H1 (cell line): ENCODE results near the gene FOLR3. TPM values are rescaled to one million over a fixed set of nuclear protein-coding genes. Genes with fewer than 3 reads are reported as not detected.
"Not testable (repeated sequence)": the region's sequence is repeated elsewhere in the genome, so short reads cannot be mapped to it uniquely, and the experiment has no call there.

Experiments
- CTCF ChIA-PET: fragments of 300-600 bp; sonication (Branson Sonifier 250); formaldehyde crosslinking; loops from one replicate; lab custom pipeline; 2021; ENCODE audit not compliant: partially characterized antibody; lab: Charles Lee
- POLR2A ChIA-PET: fragments of 300-600 bp; sonication (Branson Sonifier 250); formaldehyde crosslinking; loops from one replicate; lab custom pipeline; 2021; ENCODE audit warnings: inconsistent platforms; ENCODE audit not compliant: partially characterized antibody; lab: Charles Lee
- DNase-seq, 2 experiments: peaks; one replicate each; pipeline versions ENCODE4 v3.0.0 to v3.0.0-alpha.2; 2010 to 2022; ENCODE audit warnings: low spot score in 2 of 2, low read depth in 1 of 2, mixed read lengths in 1 of 2
- FAIRE-seq: peaks from 2 replicates; lab custom pipeline; 2011; peaks lifted over from hg19 to GRCh38; lab: Jason Lieb, UNC
- H2AFZ ChIP-seq: 2 replicates; pipeline ENCODE4 v1.8.1; 2012; ENCODE audit warnings: low read length, inconsistent platforms
- H2AK5ac ChIP-seq: 2 replicates; pipeline ENCODE4 v1.6.1; 2013; ENCODE audit warnings: low read depth, low read length
- H2BK120ac ChIP-seq: replicated peaks from 2 replicates; pipeline ENCODE3; 2013; ENCODE audit warnings: low read depth, low read length, inconsistent platforms
- H2BK12ac ChIP-seq: 2 replicates; pipeline ENCODE4 v1.6.1; 2013; ENCODE audit warnings: low read depth, low read length
- H2BK15ac ChIP-seq: 2 replicates; pipeline ENCODE4 v1.6.1; 2013; ENCODE audit warnings: low read length
- H2BK20ac ChIP-seq: 2 replicates; pipeline ENCODE4 v1.6.1; 2013; ENCODE audit warnings: low read length
- H2BK5ac ChIP-seq: 2 replicates; pipeline ENCODE4 v1.6.1; 2013; ENCODE audit warnings: low read depth, low read length
- H3K14ac ChIP-seq: 2 replicates; pipeline ENCODE4 v1.6.1; 2013; ENCODE audit warnings: inconsistent platforms; ENCODE audit not compliant: insufficient read length
- H3K18ac ChIP-seq: 2 replicates; pipeline ENCODE4 v1.6.1; 2013; ENCODE audit warnings: low read length; ENCODE audit errors: extremely low read depth
- H3K23ac ChIP-seq: 2 replicates; pipeline ENCODE4 v1.6.1; 2013; ENCODE audit warnings: inconsistent platforms; ENCODE audit not compliant: insufficient read length
- H3K23me2 ChIP-seq: 2 replicates; pipeline ENCODE4 v1.6.1; 2013; ENCODE audit warnings: low read depth, low read length
- H3K27ac ChIP-seq: 2 replicates; pipeline ENCODE4 v1.6.1; 2011; ENCODE audit warnings: low read depth, low read length, inconsistent platforms
- H3K27me3 ChIP-seq, 4 experiments: replicated peaks in 1 of 4; 1 replicate in 1 of 4; 2 replicates in 3 of 4; pipeline versions ENCODE4 v1.6.1 to v1.8.1; 2011 to 2013; ENCODE audit warnings: low read length in 3 of 4, mild to moderate bottlenecking in 3 of 4, inconsistent platforms in 2 of 4, mixed read lengths in 2 of 4, moderate library complexity in 1 of 4; ENCODE audit not compliant: control insufficient read depth in 3 of 4, insufficient read depth in 3 of 4; ENCODE audit errors: extremely low read depth in 1 of 4
- H3K36me3 ChIP-seq, 4 experiments: 2 replicates each; pipeline versions ENCODE4 v1.6.1 to v1.8.1; 2011 to 2013; ENCODE audit warnings: mild to moderate bottlenecking in 4 of 4, low read length in 3 of 4, moderate library complexity in 2 of 4, control low read depth in 1 of 4, inconsistent platforms in 1 of 4; ENCODE audit not compliant: insufficient read depth in 4 of 4, control insufficient read depth in 2 of 4
- H3K4ac ChIP-seq: replicated peaks from 2 replicates; pipeline ENCODE3; 2013; ENCODE audit warnings: low read length, low read depth, mixed read lengths, inconsistent platforms; ENCODE audit not compliant: insufficient read length
- H3K4me1 ChIP-seq, 4 experiments: replicated peaks in 1 of 4; 1 replicate in 1 of 4; 2 replicates in 3 of 4; pipeline versions ENCODE4 v1.6.1 to v1.8.1; 2011 to 2013; ENCODE audit warnings: low read length in 3 of 4, inconsistent platforms in 2 of 4, mixed read lengths in 1 of 4; ENCODE audit not compliant: insufficient read depth in 4 of 4, control insufficient read depth in 3 of 4
- H3K4me2 ChIP-seq, 2 experiments: 2 replicates each; pipeline versions ENCODE4 v1.6.1 to v1.8.1; 2011 to 2013; ENCODE audit warnings: low read depth in 2 of 2, low read length in 2 of 2, control low read depth in 1 of 2, inconsistent platforms in 1 of 2, mild to moderate bottlenecking in 1 of 2; ENCODE audit not compliant: insufficient read depth in 1 of 2
- H3K4me3 ChIP-seq, 4 experiments: fragments of 200-600, 300-600 bp in 1 of 4; sonication (generic), shearing (Covaris generic), sonication (Bioruptor Twin) in 1 of 4; 2 replicates each; pipeline versions ENCODE4 v1.5.1 to v1.8.1; 2011 to 2016; ENCODE audit warnings: low read length in 4 of 4, low read depth in 3 of 4, control low read depth in 2 of 4, inconsistent platforms in 2 of 4, mild to moderate bottlenecking in 2 of 4, mixed read lengths in 1 of 4, moderate library complexity in 1 of 4; ENCODE audit not compliant: insufficient read depth in 2 of 4; ENCODE audit errors: extremely low read depth in 1 of 4
- H3K56ac ChIP-seq: replicated peaks from 2 replicates; pipeline ENCODE3; 2013; ENCODE audit warnings: low read depth, mild to moderate bottlenecking, mixed read lengths, low read length, inconsistent platforms; ENCODE audit not compliant: insufficient read length
- H3K79me1 ChIP-seq: 2 replicates; pipeline ENCODE4 v1.6.1; 2013; ENCODE audit warnings: low read depth, low read length, control low read depth
- H3K79me2 ChIP-seq, 2 experiments: 2 replicates each; pipeline versions ENCODE4 v1.6.1 to v1.8.1; 2012 to 2013; ENCODE audit warnings: low read length in 2 of 2, mild to moderate bottlenecking in 2 of 2, inconsistent platforms in 1 of 2; ENCODE audit not compliant: insufficient read depth in 2 of 2, control insufficient read depth in 1 of 2
- H3K9ac ChIP-seq, 4 experiments: replicated peaks in 1 of 4; 1 replicate in 1 of 4; 2 replicates in 3 of 4; pipeline versions ENCODE4 v1.6.1 to v1.8.1; 2011 to 2013; ENCODE audit warnings: low read depth in 3 of 4, low read length in 3 of 4, control low read depth in 2 of 4, mild to moderate bottlenecking in 2 of 4, moderate library complexity in 2 of 4, inconsistent platforms in 1 of 4; ENCODE audit errors: extremely low read depth in 1 of 4
- H3K9me3 ChIP-seq, 2 experiments: 2 replicates each; pipeline versions ENCODE4 v1.6.1 to v1.8.1; 2012 to 2013; ENCODE audit warnings: mild to moderate bottlenecking in 2 of 2, moderate library complexity in 2 of 2, control low read depth in 1 of 2, inconsistent platforms in 1 of 2, low read depth in 1 of 2, low read length in 1 of 2, mixed read lengths in 1 of 2; ENCODE audit not compliant: insufficient read depth in 2 of 2
- H4K20me1 ChIP-seq, 2 experiments: replicated peaks in 1 of 2; 2 replicates each; pipeline versions ENCODE3 to v1.8.1; 2011 to 2013; ENCODE audit warnings: inconsistent platforms in 2 of 2, low read length in 2 of 2, mild to moderate bottlenecking in 1 of 2; ENCODE audit not compliant: insufficient read depth in 2 of 2, control insufficient read depth in 1 of 2
- H4K5ac ChIP-seq: 2 replicates; pipeline ENCODE4 v1.6.1; 2013; ENCODE audit warnings: low read length, low read depth, mixed read lengths, inconsistent platforms; ENCODE audit not compliant: insufficient read length
- H4K8ac ChIP-seq: 2 replicates; pipeline ENCODE4 v1.8.0; 2013; ENCODE audit warnings: mild to moderate bottlenecking, moderate library complexity, low read length, inconsistent platforms; ENCODE audit not compliant: insufficient read depth; ENCODE audit errors: extremely low read depth
- H4K91ac ChIP-seq: replicated peaks from 2 replicates; pipeline ENCODE3; 2013; ENCODE audit warnings: low read length, mixed read lengths, inconsistent platforms; ENCODE audit not compliant: insufficient read length
- CREB1 ChIP-seq: IDR thresholded peaks from 2 replicates; pipeline ENCODE4 v1.6.1; 2012; ENCODE audit warnings: inconsistent platforms
- POLR2A ChIP-seq, 2 experiments: IDR thresholded peaks; 1 replicate in 1 of 2; 2 replicates in 1 of 2; pipeline ENCODE4 v1.6.1; 2011; ENCODE audit warnings: low read depth in 2 of 2, low read length in 2 of 2, mild to moderate bottlenecking in 2 of 2; ENCODE audit errors: control extremely low read depth in 1 of 2
- POU5F1 ChIP-seq: IDR thresholded peaks from 2 replicates; pipeline ENCODE4 v1.6.1; 2011; ENCODE audit warnings: low read depth, mild to moderate bottlenecking, low read length, moderate library complexity
- WGBS, 2 experiments: shearing (Covaris generic) in 1 of 2; methylation state at CpG; one replicate each; pipeline versions ENCODE4 v1.1.6 to v1.1.7; 2013 to 2015; ENCODE audit warnings: low lambda C conversion rate in 2 of 2, mixed read lengths in 2 of 2, inconsistent platforms in 1 of 2, low coverage in 1 of 2, missing lambda C conversion rate in 1 of 2; ENCODE audit not compliant: insufficient replicate concordance in 2 of 2, insufficient coverage in 1 of 2, insufficient read length in 1 of 2; ENCODE audit errors: extremely low coverage in 1 of 2, missing lambda C conversion rate in 1 of 2; 5-methylcytosine and 5-hydroxymethylcytosine counted together
- polyA plus RNA-seq, 7 experiments: library from polyadenylated mRNA; depleted of rRNA in 3 of 7; stranded (reverse) in 5 of 7; unstranded in 2 of 7; fragments of >200 nt in 5 of 7; fragments of 200-250 nt in 2 of 7; gene quantifications; 1 replicate in 5 of 7; 2 replicates in 1 of 7; 4 replicates in 1 of 7; pipeline versions ENCODE4 v1.2.1 to v1.2.3, GENCODE V29; 2011 to 2013; ENCODE audit warnings: missing spikeins in 2 of 7, mixed read lengths in 2 of 7
- total RNA-seq: library from RNA; stranded (reverse); fragmentation: NEBNext Ultra II Directional; extraction: Animal tissue kit (Norgen Biotek cat#: 25700); gene quantifications from 2 replicates; pipeline ENCODE4 v1.2.1, GENCODE V29; 2021

The FOLR3 gene
- total and polyA plus RNA-seq, 2 of the 8 experiments (the other 6 are each of a cell fraction or from before 2014, with no cell fraction given), result not detected

DNA sequence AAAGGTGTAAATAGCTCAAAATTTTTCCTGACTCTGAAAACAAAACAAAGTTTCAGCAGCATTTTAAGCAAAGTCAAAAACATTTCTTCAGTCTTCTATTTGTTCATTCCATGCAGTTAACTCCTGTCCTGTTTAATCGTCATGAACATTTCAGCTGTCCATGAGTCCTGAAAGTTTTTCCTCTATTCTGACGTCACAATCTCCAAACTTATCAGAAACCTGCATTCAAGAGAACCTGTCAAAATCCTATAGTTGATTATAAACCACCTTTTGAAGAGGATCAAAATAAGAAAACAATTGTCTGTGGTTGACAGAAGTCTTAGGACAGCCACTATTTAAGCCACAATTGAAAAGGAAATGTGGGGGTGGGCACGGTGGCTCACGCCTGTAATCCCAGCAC is 15.4 kb downstream of the FOLR3 start:
- Histone ChIP-seq H3K23me2 (no peaks in the 10 kb centered on the region), H3K18ac (no peak overlapping the region), H4K91ac (no peak overlapping the region), H3K56ac (no peak overlapping the region), H3K79me2 (no peaks in the 10 kb centered on the region), H3K4ac (no peak overlapping the region), H2BK5ac (no peak overlapping the region), H3K23ac (no peak overlapping the region), H2BK20ac (no peak overlapping the region), H3K9me3 (no peaks in the 10 kb centered on the region), H3K4me2 (no peak overlapping the region), H2BK120ac (no peak overlapping the region), H2BK15ac (no peak overlapping the region), H2AFZ (no peak overlapping the region), H3K27ac (no peak overlapping the region), H3K4me3 (no peak overlapping the region), H3K14ac (no peak overlapping the region), H3K79me1 (no peaks in the 10 kb centered on the region), H4K20me1 (no peaks in the 10 kb centered on the region), H3K27me3 (no peaks in the 10 kb centered on the region), H3K9ac (no peak overlapping the region), H2AK5ac (no peak overlapping the region), H3K4me1 (no peaks in the 10 kb centered on the region), H3K36me3 (no peaks in the 10 kb centered on the region), H4K8ac (no peak overlapping the region), H2BK12ac (no peak overlapping the region), H4K5ac (no peak overlapping the region)
- ChIA-PET POLR2A (no interaction called here), CTCF (no interaction called here)
- DNase-seq, result no peak
- 93% methylated on average over 4 of the region's 4 CpGs; no CpG with 5 or more reads in 1 of the 2 experiments for WGBS, 2 experiments
- FAIRE-seq, result no peak
- TF ChIP-seq POU5F1, result no peak
- no peak for TF ChIP-seq CREB1
- no peak for TF ChIP-seq POLR2A (IDR thresholded peaks at IDR 0.05; ENCODE audit: control extremely low read depth in 1 of 2, low read depth in 2 of 2, low read length in 2 of 2)

DNA sequence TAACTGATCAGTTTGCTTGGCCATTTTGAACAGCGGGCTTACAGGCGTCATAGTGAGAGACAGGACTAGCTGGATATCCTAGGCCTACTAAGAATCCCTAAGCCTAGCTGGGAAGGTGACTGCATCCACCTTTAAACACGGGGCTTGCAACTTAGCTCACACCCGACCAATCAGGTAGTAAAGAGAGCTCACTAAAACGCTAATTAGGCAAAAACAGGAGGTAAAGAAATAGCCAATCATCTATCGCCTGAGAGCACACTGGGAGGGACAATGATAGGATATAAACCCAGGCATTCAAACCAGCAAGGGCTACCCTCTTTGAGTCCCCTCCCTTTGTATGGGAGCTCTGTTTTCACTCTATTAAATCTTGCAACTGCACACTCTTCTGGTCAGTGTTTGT is 18.3 kb downstream of the FOLR3 start:
- not testable (repeated sequence) for H2BK20ac ChIP-seq, H3K23me2 ChIP-seq, H3K79me1 ChIP-seq, H4K20me1 ChIP-seq, H3K27ac ChIP-seq, H2AFZ ChIP-seq, H4K91ac ChIP-seq, H3K56ac ChIP-seq, H2BK12ac ChIP-seq, FAIRE-seq, H3K27me3 ChIP-seq, H4K8ac ChIP-seq, H3K4me1 ChIP-seq, H2BK120ac ChIP-seq, DNase-seq, H3K18ac ChIP-seq, H3K9me3 ChIP-seq, H2BK5ac ChIP-seq, H3K79me2 ChIP-seq, H2BK15ac ChIP-seq, H3K4ac ChIP-seq, H3K9ac ChIP-seq, H4K5ac ChIP-seq, H3K14ac ChIP-seq, H3K4me3 ChIP-seq, H3K36me3 ChIP-seq, H3K23ac ChIP-seq, H3K4me2 ChIP-seq, H2AK5ac ChIP-seq
- ChIA-PET POLR2A (interaction anchor here (0.6 kb wide), 1 partner anchor 1629 kb away, joined by 4 read pairs; no protein-coding TSS in a partner anchor), CTCF (interaction anchor here (0.7 to 10.4 kb wide), 11 partner anchors 10 to 278 kb away, joined by 3 to 71 read pairs (median 3); no protein-coding TSS in a partner anchor)
- 88% methylated on average over 6 of the region's 6 CpGs; no CpG with 5 or more reads in 1 of the 2 experiments for WGBS, 2 experiments
